Panc1 (cell line): ENCODE measurements around the gene ROS1. TPM values are rescaled to one million over a fixed set of nuclear protein-coding genes. Genes with fewer than 3 reads are reported as not detected.

Experiments used
- ATAC-seq: fragments of 200-7000 bp; cut with Tn5 transposase; 2 replicates; pipeline ENCODE4 v1.9.1; 2020; ENCODE audit warnings: mild to moderate bottlenecking, moderate library complexity
- BruUV-seq: library from RNA; stranded (reverse); fragments of 400-500 nt; replicated peaks from 2 replicates; lab custom pipeline; 2021; lab: Mats Ljungman, UMichigan
- CTCF ChIA-PET: fragments of 300-600 bp; sonication (Branson Sonifier 250); formaldehyde crosslinking; loops from one replicate; lab custom pipeline; 2022; ENCODE audit warnings: antibody characterized with exemption; lab: Charles Lee
- POLR2A ChIA-PET: fragments of 300-600 bp; sonication (Branson Sonifier 250); formaldehyde crosslinking; loops from one replicate; lab custom pipeline; 2022; ENCODE audit warnings: antibody characterized with exemption; lab: Charles Lee
- DNase-seq: peaks from one replicate; pipeline ENCODE4 v3.0.0-alpha.2; 2010; ENCODE audit warnings: low read depth, low spot score
- H3K27ac ChIP-seq: 2 replicates; pipeline ENCODE4 v1.5.1; 2011; ENCODE audit warnings: mild to moderate bottlenecking, low read length, inconsistent platforms
- H3K27me3 ChIP-seq: fragments of 200-500 bp; sonication (Bioruptor generic); 2 replicates; pipeline ENCODE4 v1.6.0; 2014; ENCODE audit warnings: low read length, inconsistent platforms; ENCODE audit not compliant: control insufficient read depth, insufficient read depth
- H3K36me3 ChIP-seq: fragments of 200-500 bp; sonication (Bioruptor generic); 2 replicates; pipeline ENCODE4 v1.5.1; 2014; ENCODE audit warnings: inconsistent platforms, mild to moderate bottlenecking, low read length, moderate library complexity; ENCODE audit not compliant: control insufficient read depth, insufficient read depth
- H3K4me1 ChIP-seq: 2 replicates; pipeline ENCODE4 v1.5.1; 2011; ENCODE audit warnings: inconsistent platforms, mild to moderate bottlenecking, low read length, moderate library complexity; ENCODE audit not compliant: control insufficient read depth, insufficient read depth
- H3K4me3 ChIP-seq, 2 experiments: 2 replicates each; pipeline ENCODE4 v1.5.1; 2011 to 2012; ENCODE audit warnings: low read depth in 2 of 2, low read length in 2 of 2, mild to moderate bottlenecking in 2 of 2, inconsistent platforms in 1 of 2, moderate library complexity in 1 of 2
- H3K9me3 ChIP-seq: fragments of 200-500 bp; sonication (Bioruptor generic); 2 replicates; pipeline ENCODE4 v1.5.1; 2014; ENCODE audit warnings: low read depth, mild to moderate bottlenecking, inconsistent platforms, low read length, moderate library complexity; ENCODE audit not compliant: control insufficient read depth, insufficient read depth
- CTCF ChIP-seq: fragments of 450-650 bp; IDR thresholded peaks from 2 replicates; pipeline ENCODE4 v1.5.1; 2017; ENCODE audit warnings: mild to moderate bottlenecking
- POLR2AphosphoS5 ChIP-seq: IDR thresholded peaks from 2 replicates; pipeline ENCODE4 v1.6.1; 2012; ENCODE audit warnings: mild to moderate bottlenecking, low read depth, low read length, moderate library complexity
- REST ChIP-seq, 2 experiments: IDR thresholded peaks; 2 replicates each; pipeline ENCODE4 v1.6.1; 2011 to 2012; ENCODE audit warnings: low read depth in 2 of 2, control low read depth in 1 of 2, low read length in 1 of 2, mild to moderate bottlenecking in 1 of 2, moderate library complexity in 1 of 2; ENCODE audit not compliant: insufficient read depth in 1 of 2
- SIN3A ChIP-seq: IDR thresholded peaks from 2 replicates; pipeline ENCODE4 v1.6.1; 2012; ENCODE audit warnings: low read depth, mild to moderate bottlenecking, low read length, moderate library complexity, borderline replicate concordance; ENCODE audit not compliant: insufficient read depth
- TCF7L2 ChIP-seq: IDR thresholded peaks from 2 replicates; pipeline ENCODE4 v1.6.1; 2011; ENCODE audit warnings: mild to moderate bottlenecking, low read depth, low read length, inconsistent platforms
- in situ Hi-C: cut with HindIII; loops from 2 replicates; pipeline ENCODE4 v1.10.0; 2016; ENCODE audit warnings: low sequenced_read_pairs, low pct_unique_long_range_greater_than_20kb
- intact Hi-C: fragments of 100-400 bp; cut with micrococcal nuclease; formaldehyde crosslinking; loops from one replicate; pipeline ENCODE4 v1.10.0; 2022; ENCODE audit not compliant: unreplicated experiment
- total RNA-seq: library from RNA; stranded (reverse); gene quantifications from one replicate; pipeline ENCODE4 v1.2.1, GENCODE V29; 2021; ENCODE audit not compliant: unreplicated experiment

ROS1 gene
- total RNA-seq, 1 experiment from 2014 or later, result 0.10 TPM

GRCh38 chr6:117451671-117452070 lies 25.9 kb upstream of the ROS1 start:
- ATAC-seq (0 out of 2 replicates have a peak, but pooled peaks have one; percentile 18), DNase-seq (no peak)
- Histone ChIP-seq H3K27ac (no peak overlapping the region), H3K27me3 (peaks cover 7% of the 10 kb centered on the region; the same call in 1 of the 2 replicates), H3K4me1 (peaks cover 6% of the 10 kb centered on the region; the same call in 1 of the 2 replicates), H3K36me3 (no peaks in the 10 kb centered on the region), H3K9me3 (no peaks in the 10 kb centered on the region), H3K4me3 (no peak overlapping the region)
- in situ Hi-C loops, result no loop called here
- no peak for TF ChIP-seq REST (IDR thresholded peaks at IDR 0.05; ENCODE audit: insufficient read depth in 1 of 2, low read depth in 2 of 2, low read length in 1 of 2)
- no peak for TF ChIP-seq TCF7L2
- TF ChIP-seq POLR2AphosphoS5, result no peak
- TF ChIP-seq SIN3A, result no peak
- no peak; the same call in 1 of the 2 replicates for TF ChIP-seq CTCF
- POLR2A ChIA-PET, result interaction anchor here (0.5 kb wide), 1 partner anchor 60 kb away, joined by 3 read pairs; no protein-coding TSS in a partner anchor
- intact Hi-C loops, result loop anchor here (2.0 to 10.0 kb wide), 2 partner anchors 153 to 223 kb away; partner anchors contain the start of gene NUS1
- no TSS peak for BruUV-seq
- CTCF ChIA-PET, result no interaction called here

GRCh38 chr6:117449549-117450439 lies 24.1 kb upstream of the ROS1 start:
- Histone ChIP-seq H3K36me3 (no peaks in the 10 kb centered on the region), H3K27ac (no peak overlapping the region), H3K27me3 (peaks cover 7% of the 10 kb centered on the region; the same call in 1 of the 2 replicates), H3K4me1 (peaks cover 6% of the 10 kb centered on the region; the same call in 1 of the 2 replicates), H3K9me3 (no peaks in the 10 kb centered on the region), H3K4me3 (peak overlapping the region in 1 of 2 experiments; percentile 30; a peak in 2 of 4 replicates)
- POLR2A ChIA-PET, result interaction anchor here (0.6 kb wide), 1 partner anchor 47 kb away, joined by 3 read pairs; no protein-coding TSS in a partner anchor
- ATAC-seq, result no peak; the same call in 1 of the 2 replicates
- peak; percentile 83 for TF ChIP-seq CTCF
- TF ChIP-seq POLR2AphosphoS5, result no peak
- no TSS peak for BruUV-seq
- DNase-seq, result peak; percentile 47
- intact Hi-C loops, result loop anchor here (1.0 to 10.0 kb wide), 3 partner anchors 107 to 225 kb away; partner anchors contain the start of gene NUS1
- in situ Hi-C loops, result no loop called here
- CTCF ChIA-PET, result interaction anchor here (0.6 to 2.0 kb wide), 15 partner anchors 15 to 1329 kb away, joined by 3 to 9 read pairs (median 4); no protein-coding TSS in a partner anchor
